VCaP (cell line): ENCODE results near the gene MIPEP.

Experiments used
- H3K27ac ChIP-seq: fragments of 450-650 bp; 2 replicates; pipeline ENCODE4 v1.5.1; 2017
- CTCF ChIP-seq: fragments of 450-650 bp; conservative IDR thresholded peaks from 2 replicates; pipeline ENCODE4 v1.5.1; 2017; ENCODE audit warnings: mild to moderate bottlenecking, moderate library complexity

The MIPEP gene

GRCh38 chr13:23804166-23804565 is 85.0 kb downstream of the MIPEP start:
- no peak for TF ChIP-seq CTCF
- H3K27ac ChIP-seq = no peak overlapping the region

- TF ChIP-seq CTCF = no peak
- H3K27ac ChIP-seq = no peak overlapping the region
Observed at GRCh38 chr13:23801141-23801540, 88.1 kb downstream of the MIPEP start.

- TF ChIP-seq CTCF = no peak
- no peak overlapping the region for H3K27ac ChIP-seq
Observed at GRCh38 chr13:23799945-23800344, 89.3 kb downstream of the MIPEP start.

GRCh38 chr13:23797276-23797903 is 91.8 kb downstream of the MIPEP start:
- no peak overlapping the region for H3K27ac ChIP-seq
- TF ChIP-seq CTCF = no peak

- no peak overlapping the region for H3K27ac ChIP-seq
- no peak for TF ChIP-seq CTCF
Observed at GRCh38 chr13:23796551-23796950, 92.6 kb downstream of the MIPEP start.

GRCh38 chr13:23794267-23795161 is 94.7 kb downstream of the MIPEP start:
- no peak for TF ChIP-seq CTCF
- H3K27ac ChIP-seq = no peak overlapping the region

GRCh38 chr13:23793711-23794110 is 95.5 kb downstream of the MIPEP start:
- TF ChIP-seq CTCF = no peak
- no peak overlapping the region for H3K27ac ChIP-seq
